HG02884 (cell line): ENCODE measurements around the gene CTNND2.
"Not testable (repeated sequence)": the region's sequence is repeated elsewhere in the genome, so short reads cannot be mapped to it uniquely, and the experiment has no call there.

Experiments
- ATAC-seq: cut with Tn5 transposase; IDR thresholded peaks from one replicate; pipeline ENCODE4 v1.9.1; 2021; ENCODE audit warnings: mild to moderate bottlenecking, moderate library complexity; ENCODE audit not compliant: unreplicated experiment

The CTNND2 gene

GRCh38 chr5:11334404-11334803 lies 569.8 kb downstream of the CTNND2 start:
- ATAC-seq, result no peak

DNA sequence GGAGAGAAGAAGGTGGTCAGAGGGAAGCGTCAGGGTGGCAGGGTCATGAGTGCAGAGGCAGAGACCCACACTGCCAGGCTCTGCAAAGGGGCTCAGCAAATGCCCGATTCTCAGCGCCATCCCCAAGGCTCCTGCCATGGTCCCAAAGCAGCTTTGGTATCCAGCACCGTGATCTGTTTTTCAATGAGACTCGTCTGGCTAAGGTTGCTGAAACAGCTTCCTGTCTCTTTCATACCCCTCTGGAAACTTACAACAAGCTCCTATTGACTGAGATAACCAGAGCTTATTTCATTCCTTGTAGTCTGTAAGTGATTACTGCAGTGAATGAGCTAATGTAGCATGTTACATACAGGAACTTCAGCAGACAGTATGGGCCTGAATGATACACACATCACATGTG lies 574.6 kb downstream of the CTNND2 start:
- ATAC-seq, result no peak

- ATAC-seq, result no peak
These were observed 579.5 kb downstream of the CTNND2 start for GRCh38 chr5:11324521-11325289.

DNA sequence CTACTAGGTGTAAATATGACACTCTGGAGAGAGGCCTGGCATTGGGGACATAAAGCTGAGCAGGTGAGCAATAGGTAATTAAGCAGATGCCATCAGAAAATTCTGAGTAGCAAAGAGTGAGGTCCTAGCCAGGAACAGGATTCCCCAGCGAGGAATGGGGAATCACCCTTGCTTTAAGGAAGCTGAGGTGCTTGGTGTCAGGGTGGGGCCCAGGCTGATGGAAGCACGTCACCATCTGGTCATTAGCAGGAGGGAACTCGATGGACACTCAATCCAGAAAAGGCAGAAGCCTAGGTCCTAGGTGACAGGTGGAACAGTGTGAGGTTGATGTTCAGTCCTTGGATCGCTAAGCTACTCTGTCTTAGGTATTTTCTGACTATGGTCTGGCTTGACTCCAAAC lies 580.5 kb downstream of the CTNND2 start:
- no peak for ATAC-seq

GRCh38 chr5:11322133-11322532 lies 582.1 kb downstream of the CTNND2 start:
- no peak for ATAC-seq

GRCh38 chr5:11319836-11320580 lies 584.2 kb downstream of the CTNND2 start:
- ATAC-seq, result no peak

- not testable (repeated sequence) for ATAC-seq
These were observed 590.6 kb downstream of the CTNND2 start for GRCh38 chr5:11313694-11314093.

GRCh38 chr5:11311731-11312130 lies 592.5 kb downstream of the CTNND2 start:
- ATAC-seq, result no peak

DNA sequence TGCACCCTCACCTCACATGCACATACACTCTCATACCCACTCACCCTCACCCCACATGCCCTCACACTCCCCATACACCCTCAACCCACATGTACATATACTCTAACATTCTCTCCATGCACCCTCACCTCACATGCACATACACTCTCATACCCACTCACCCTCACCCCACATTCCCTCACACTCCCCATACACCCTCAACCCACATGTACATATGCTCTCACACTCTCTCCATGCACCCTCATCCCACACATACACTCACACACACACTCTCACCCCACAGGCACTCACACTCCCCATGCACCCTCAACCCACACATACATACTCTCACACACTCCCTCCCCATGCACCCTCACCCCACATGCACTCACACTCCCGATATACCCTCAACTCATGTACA lies 593.0 kb downstream of the CTNND2 start:
- ATAC-seq, result no peak

GRCh38 chr5:11310158-11310557 lies 594.1 kb downstream of the CTNND2 start:
- no peak for ATAC-seq

DNA sequence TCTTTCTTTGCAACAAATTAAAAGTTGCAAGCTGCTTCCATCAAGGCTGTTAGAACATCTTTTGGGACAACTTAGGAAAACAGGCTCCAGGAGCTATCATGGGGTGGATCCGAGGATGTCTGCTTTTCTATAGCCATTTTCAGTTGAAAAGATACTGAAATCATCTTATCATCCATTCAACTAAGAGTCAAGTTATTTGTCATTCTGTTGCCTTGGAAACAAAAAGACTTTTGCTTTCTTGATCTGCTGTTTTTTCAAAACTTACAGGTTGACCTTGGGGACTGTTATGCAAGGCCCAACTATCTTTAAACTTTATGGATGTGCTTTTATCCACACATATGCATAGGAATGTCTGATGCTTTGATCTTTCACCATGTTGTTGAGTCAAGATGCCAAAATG lies 597.9 kb downstream of the CTNND2 start:
- ATAC-seq, result no peak

DNA sequence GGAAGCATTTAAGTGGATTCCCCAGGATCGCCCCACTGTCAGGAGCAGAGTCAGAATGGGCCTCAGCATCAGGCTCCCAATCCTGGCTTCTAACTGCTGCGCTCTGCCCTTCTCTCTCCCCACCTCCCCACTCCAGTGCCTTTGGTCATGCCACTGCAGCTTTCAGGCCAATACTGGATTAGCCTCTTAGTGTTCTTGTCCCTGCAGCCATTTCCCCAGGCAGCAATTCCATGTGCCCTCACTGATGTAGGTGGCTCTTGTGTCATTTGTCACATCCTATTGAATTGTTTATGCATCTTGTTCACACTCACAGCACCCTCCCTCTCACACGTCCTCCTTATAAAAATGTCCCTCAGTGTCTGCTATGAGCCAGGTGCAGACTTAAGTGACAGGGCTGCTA lies 599.0 kb downstream of the CTNND2 start:
- no peak for ATAC-seq

GRCh38 chr5:11304641-11305040 lies 599.6 kb downstream of the CTNND2 start:
- ATAC-seq, result no peak

DNA sequence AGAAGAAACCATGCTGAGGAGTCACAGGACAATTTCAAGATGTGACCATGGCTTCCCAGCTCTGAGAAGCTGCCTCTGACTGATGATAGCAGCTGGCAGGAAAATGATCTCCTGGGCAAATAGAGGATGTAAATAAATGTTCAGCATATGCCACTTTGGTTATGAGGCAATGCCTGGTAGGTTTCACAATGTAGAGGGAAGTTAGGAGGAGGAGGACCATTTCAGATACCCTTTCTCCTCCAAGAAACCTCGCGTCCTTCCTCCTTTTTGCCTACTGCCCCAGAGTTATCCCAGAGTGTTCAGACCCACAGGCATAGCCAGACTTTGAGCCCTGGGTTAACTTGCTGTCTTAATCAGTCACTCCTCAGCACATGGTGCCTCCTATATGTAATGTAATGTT lies 601.6 kb downstream of the CTNND2 start:
- no peak for ATAC-seq

GRCh38 chr5:11301171-11301570 lies 603.1 kb downstream of the CTNND2 start:
- ATAC-seq, result no peak

- no peak for ATAC-seq
These were observed 603.5 kb downstream of the CTNND2 start for GRCh38 chr5:11300736-11301135.

DNA sequence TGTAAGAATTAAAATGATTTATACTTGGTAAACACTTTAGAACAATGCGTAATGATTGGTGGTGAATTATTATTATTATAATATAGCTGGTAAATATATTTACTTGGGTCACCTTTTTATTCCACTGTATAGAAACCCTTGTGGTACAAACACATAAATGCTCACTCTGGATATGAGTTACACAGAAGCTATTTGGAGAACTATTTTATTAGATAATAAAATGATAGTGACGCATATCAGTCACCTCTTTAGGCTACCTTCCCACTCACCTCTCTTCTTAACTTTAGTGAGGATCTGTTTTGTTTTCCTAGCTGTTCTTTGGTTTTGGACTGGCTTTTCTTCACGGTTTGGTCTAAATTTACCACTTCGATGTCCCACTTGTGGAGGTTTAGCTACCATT lies 605.4 kb downstream of the CTNND2 start:
- ATAC-seq, result no peak

GRCh38 chr5:11293523-11293922 lies 610.7 kb downstream of the CTNND2 start:
- no peak for ATAC-seq

GRCh38 chr5:11292648-11293356 lies 611.4 kb downstream of the CTNND2 start:
- no peak for ATAC-seq

DNA sequence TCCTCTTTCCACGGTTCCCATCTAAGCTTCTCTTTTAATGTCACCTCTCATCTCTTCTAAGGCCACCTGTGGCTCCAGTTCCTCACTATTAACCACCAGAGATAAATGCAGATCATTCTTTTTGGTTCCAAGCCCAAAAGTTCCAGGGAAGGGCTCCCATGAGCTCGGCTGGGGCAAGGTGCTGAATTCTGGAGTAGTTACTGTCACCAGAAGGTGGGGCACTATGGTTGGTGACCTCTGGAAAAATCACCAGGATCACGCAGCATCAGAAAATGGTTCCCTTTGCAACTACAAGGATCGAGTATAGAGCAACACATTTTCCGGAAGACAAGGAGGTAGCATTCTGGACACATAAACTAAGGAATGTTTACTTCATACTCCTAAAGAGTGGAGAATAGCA lies 614.5 kb downstream of the CTNND2 start:
- ATAC-seq, result no peak

DNA sequence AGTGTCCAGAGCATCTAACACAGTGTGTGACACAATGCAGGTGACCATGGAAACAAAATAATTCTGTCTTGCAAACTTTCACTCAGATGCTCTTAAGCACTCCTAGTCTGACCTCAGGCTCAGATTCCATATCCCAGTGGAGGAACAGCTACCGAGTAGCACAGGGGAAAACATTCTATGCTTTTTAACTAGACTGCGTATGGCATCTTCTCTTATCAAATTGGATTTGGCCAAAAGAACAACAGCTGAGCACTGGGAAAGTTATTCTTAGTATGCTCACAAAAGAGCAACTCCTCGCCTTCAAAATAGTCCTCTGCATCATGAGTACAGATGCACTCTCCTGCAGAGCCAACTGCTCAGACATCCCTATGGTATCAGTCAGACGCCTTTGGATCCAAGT lies 615.0 kb downstream of the CTNND2 start:
- no peak for ATAC-seq

DNA sequence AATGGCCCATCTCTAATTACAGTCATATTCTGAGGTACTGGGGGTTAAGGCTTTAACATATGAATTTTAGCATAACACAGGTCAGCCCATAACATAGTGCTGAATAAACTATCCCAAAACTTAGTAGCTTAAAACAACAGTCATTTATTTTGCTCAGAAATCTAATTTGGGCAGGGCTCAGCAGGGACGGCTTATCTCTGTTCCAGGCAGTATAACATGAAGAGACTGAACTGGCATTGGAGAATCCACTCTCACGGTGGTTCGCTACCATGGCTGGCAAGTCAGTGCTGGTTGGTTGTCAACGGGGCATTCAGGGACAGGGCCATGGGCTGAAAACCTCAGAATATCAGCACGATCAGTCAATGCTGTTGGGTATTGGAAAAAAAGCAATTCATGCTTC lies 622.4 kb downstream of the CTNND2 start:
- ATAC-seq, result no peak
